ENCODE results near the gene TMEM33. TPM values are rescaled to one million over a fixed set of nuclear protein-coding genes. Genes with fewer than 3 reads are reported as not detected.

TMEM33 gene
- total RNA-seq, 2 experiments from 2014 or later: 53.3 to 55.9 TPM

DNA sequence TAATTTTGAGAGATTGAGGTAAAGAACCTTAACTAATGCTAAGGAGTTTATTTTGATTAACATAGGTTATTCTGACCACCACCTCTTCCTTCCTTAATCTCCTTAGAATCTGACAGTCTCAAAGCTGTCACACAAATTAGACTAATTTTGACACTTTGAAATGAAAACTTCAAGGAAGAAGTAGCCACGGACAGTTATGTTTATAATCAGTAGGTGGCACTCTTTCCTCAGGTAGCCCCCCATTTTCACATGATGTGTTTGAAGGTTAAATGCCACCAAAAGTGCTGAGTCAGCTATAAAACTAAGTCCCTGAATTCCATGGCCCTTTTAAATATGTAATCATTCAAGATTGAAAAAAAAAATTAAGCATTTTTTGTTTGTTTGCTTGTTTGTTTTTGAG lies 22.4 kb downstream of the TMEM33 start:
- ChIA-PET CTCF (interaction anchor here (0.7 to 0.8 kb wide), 7 partner anchors 10 to 1596 kb away, joined by 3 to 8 read pairs (median 3); no protein-coding TSS in a partner anchor), POLR2A (interaction anchor here (3.1 kb wide), 1 partner anchor 22 kb away, joined by 11 read pairs; the partner anchor contains the start of gene TMEM33)
- no peak overlapping the region for H3K27ac Mint-ChIP-seq
- H3K4me1 Mint-ChIP-seq: no peaks in the 10 kb centered on the region
- H3K9me3 Mint-ChIP-seq: no peaks in the 10 kb centered on the region
- no peak overlapping the region for H3K4me3 Mint-ChIP-seq
- no peak for DNase-seq
- peaks cover 22% of the 10 kb centered on the region for H3K36me3 Mint-ChIP-seq (ENCODE audit: low read depth)
- H3K27me3 Mint-ChIP-seq: no peaks in the 10 kb centered on the region

DNA sequence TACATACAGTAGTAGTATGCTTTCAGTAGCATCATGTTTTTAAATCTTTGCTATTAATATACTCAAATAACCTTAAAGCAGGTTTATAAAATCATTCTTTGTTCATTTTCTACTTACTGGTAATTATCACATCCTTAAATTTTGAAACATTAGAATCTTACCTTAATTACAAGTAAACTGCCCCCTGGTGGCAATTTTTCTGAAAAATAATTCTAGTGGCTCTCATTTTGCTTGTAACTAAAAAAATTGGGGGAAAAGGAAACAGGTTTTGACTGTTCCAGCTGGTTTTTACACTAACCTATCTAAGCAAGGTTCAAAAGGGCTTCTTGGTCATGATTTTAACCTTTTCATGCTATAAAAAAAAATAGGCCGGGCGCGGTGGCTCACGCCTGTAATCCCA lies 27.9 kb downstream of the TMEM33 start:
- H3K36me3 Mint-ChIP-seq (ENCODE audit: low read depth): peaks cover 2% of the 10 kb centered on the region
- CTCF ChIA-PET: interaction anchor here (1.0 to 1.4 kb wide), 7 partner anchors 10 to 122 kb away, joined by 3 to 7 read pairs (median 3); partner anchors contain the start of gene TMEM33
- H3K4me3 Mint-ChIP-seq: no peak overlapping the region
- no peaks in the 10 kb centered on the region for H3K27me3 Mint-ChIP-seq
- POLR2A ChIA-PET: no interaction called here
- DNase-seq: no peak
- H3K27ac Mint-ChIP-seq: no peak overlapping the region
- H3K4me1 Mint-ChIP-seq: no peaks in the 10 kb centered on the region
- peaks cover 3% of the 10 kb centered on the region for H3K9me3 Mint-ChIP-seq

DNA sequence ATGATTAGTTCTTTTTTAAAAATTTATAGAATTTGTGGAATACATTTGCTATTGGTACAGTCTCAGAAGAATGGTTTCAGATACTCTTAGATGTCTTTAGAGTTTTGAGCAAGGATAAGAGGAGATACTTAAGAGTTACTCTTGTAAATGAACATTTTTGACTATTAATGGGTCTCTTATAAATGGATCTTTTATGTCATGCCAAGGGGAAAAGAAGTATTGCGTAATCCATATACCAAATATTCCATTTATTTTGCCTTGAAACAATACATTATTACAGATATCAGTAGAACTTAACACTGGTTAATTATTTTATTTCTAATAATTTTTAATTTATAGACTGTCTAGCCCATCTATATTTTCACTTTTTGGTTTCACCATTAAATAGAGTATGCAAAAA lies 29.2 kb downstream of the TMEM33 start:
- ChIA-PET CTCF (interaction anchor here (0.7 to 1.2 kb wide), 5 partner anchors 11 to 29 kb away, joined by 3 to 7 read pairs (median 3); partner anchors contain the start of genes SLC30A9 and TMEM33), POLR2A (no interaction called here)
- peaks cover 5% of the 10 kb centered on the region for H3K36me3 Mint-ChIP-seq (ENCODE audit: low read depth)
- H3K4me3 Mint-ChIP-seq: no peak overlapping the region
- H3K9me3 Mint-ChIP-seq: peaks cover 5% of the 10 kb centered on the region
- H3K27ac Mint-ChIP-seq: no peak overlapping the region
- no peak for DNase-seq
- no peaks in the 10 kb centered on the region for H3K4me1 Mint-ChIP-seq
- H3K27me3 Mint-ChIP-seq: no peaks in the 10 kb centered on the region

DNA sequence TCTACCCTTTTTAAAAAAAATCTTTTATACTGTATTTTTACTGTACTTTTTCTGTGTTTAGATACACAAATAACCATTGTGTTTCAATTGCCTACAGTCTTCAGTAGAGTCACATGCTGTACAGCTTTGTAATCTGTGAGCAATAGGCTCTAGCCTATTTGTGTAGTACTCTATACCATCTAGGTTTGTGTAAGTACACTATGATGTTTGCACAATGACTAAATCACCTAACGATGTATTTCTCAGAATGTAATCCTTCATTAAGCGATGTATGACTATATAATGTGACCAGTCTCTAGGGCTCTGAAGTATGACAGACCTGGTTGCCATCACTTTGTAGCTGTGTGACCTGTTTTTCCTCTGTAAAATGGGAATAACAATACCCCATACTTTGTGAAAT lies 32.2 kb downstream of the TMEM33 start:
- CTCF ChIA-PET: interaction anchor here (0.6 to 1.1 kb wide), 3 partner anchors 9 to 31 kb away, joined by 3 read pairs; no protein-coding TSS in a partner anchor
- DNase-seq: no peak
- no peaks in the 10 kb centered on the region for H3K4me1 Mint-ChIP-seq
- H3K27me3 Mint-ChIP-seq: no peaks in the 10 kb centered on the region
- peaks cover 5% of the 10 kb centered on the region for H3K9me3 Mint-ChIP-seq
- H3K27ac Mint-ChIP-seq: no peak overlapping the region
- POLR2A ChIA-PET: interaction anchor here (2.0 kb wide), 1 partner anchor 23 kb away, joined by 9 read pairs; the partner anchor contains the start of gene SLC30A9
- peaks cover 3% of the 10 kb centered on the region for H3K36me3 Mint-ChIP-seq (ENCODE audit: low read depth)
- no peak overlapping the region for H3K4me3 Mint-ChIP-seq

- CTCF ChIA-PET: no interaction called here
- Mint-ChIP-seq H3K27me3 (no peaks in the 10 kb centered on the region), H3K36me3 (ENCODE audit: low read depth) (peaks cover 3% of the 10 kb centered on the region), H3K9me3 (peaks cover 5% of the 10 kb centered on the region), H3K27ac (no peak overlapping the region), H3K4me1 (no peaks in the 10 kb centered on the region), H3K4me3 (no peak overlapping the region)
- DNase-seq: no peak
- POLR2A ChIA-PET: no interaction called here
Measured at GRCh38 chr4:41969671-41970070, 34.4 kb downstream of the TMEM33 start.

GRCh38 chr4:41975341-41975740 lies 40.1 kb downstream of the TMEM33 start:
- no peaks in the 10 kb centered on the region for H3K9me3 Mint-ChIP-seq
- H3K27ac Mint-ChIP-seq: no peak overlapping the region
- H3K4me3 Mint-ChIP-seq: no peak overlapping the region
- ChIA-PET POLR2A (interaction anchor here (1.0 kb wide), 1 partner anchor 15 kb away, joined by 3 read pairs; the partner anchor contains the start of gene SLC30A9), CTCF (no interaction called here)
- H3K36me3 Mint-ChIP-seq (ENCODE audit: low read depth): no peaks in the 10 kb centered on the region
- no peaks in the 10 kb centered on the region for H3K27me3 Mint-ChIP-seq
- DNase-seq: no peak
- no peaks in the 10 kb centered on the region for H3K4me1 Mint-ChIP-seq

DNA sequence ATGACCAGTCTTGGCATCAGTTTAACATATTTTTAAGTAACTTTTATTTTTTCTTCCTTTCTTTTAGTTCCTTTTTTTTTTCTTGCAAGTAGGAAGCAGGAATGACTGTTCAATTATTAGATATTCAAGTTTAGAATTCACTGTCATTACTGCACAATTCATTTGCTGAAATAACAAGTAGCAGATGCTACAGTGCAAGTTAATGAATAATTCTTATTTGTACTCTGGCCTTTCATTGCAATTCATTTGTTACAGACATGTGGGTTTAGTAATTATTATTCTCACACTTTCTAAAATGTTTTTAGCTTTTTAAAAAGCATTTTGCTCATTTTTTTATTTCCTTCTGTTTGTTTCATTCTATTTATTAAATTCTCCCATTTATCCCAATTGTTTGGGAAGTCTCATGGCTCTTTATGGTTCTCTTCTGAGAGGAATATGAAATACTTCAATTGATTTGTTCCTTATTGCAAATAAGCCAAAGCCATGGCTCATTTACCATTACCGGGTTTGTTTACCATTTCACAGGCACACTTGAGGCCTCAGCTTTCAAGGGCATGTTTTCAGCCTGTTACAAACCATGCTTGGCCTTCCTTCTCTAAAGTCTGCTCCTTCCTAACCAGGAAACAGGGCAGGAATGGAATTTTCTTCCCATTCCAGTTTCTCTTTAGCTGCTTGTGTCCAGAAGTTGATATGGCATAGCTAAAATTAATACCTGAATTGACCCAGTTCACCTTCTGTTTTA lies 41.7 kb downstream of the TMEM33 start:
- H3K4me3 Mint-ChIP-seq: no peak overlapping the region

DNA sequence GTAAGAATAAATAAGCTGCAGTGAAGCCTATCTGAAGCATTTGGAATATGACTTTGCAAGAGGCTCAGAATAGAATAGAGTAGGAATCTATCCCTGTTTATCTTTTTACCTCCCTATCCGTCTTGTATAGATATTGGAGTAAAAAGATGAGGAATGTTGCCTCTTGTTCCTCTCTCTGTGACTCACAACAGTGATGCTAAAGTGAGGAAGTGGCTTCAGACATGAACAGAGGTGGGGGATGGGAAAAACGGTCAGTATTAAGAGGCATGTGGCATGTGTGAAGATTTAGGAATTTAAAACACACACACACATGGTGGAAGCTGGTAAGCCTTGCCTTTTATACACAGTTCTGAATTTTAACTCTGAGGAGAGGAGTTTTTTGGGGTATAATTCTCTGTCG lies 42.5 kb downstream of the TMEM33 start:
- Mint-ChIP-seq H3K27ac (no peak overlapping the region), H3K4me3 (no peak overlapping the region), H3K9me3 (no peaks in the 10 kb centered on the region), H3K4me1 (no peaks in the 10 kb centered on the region), H3K36me3 (ENCODE audit: low read depth) (no peaks in the 10 kb centered on the region), H3K27me3 (no peaks in the 10 kb centered on the region)
- POLR2A ChIA-PET: interaction anchor here (1.1 kb wide), 1 partner anchor 30 kb away, joined by 3 read pairs; no protein-coding TSS in a partner anchor
- no peak for DNase-seq
- CTCF ChIA-PET: no interaction called here

More for the DNA sequence above, 41.7 kb downstream of the TMEM33 start:
- Mint-ChIP-seq H3K36me3 (ENCODE audit: low read depth) (no peaks in the 10 kb centered on the region), H3K4me1 (no peaks in the 10 kb centered on the region), H3K27me3 (no peaks in the 10 kb centered on the region), H3K27ac (no peak overlapping the region), H3K9me3 (no peaks in the 10 kb centered on the region)
- POLR2A ChIA-PET: interaction anchor here (1.1 kb wide), 1 partner anchor 30 kb away, joined by 3 read pairs; no protein-coding TSS in a partner anchor
- no peak for DNase-seq
- CTCF ChIA-PET: no interaction called here

GRCh38 chr4:41981456-41981855 lies 46.2 kb downstream of the TMEM33 start, which contains the start of gene DCAF4L1:
Gene DCAF4L1 (plus strand): TSS chr4:41981756. CDS start chr4:41981793, 37 bp downstream.
- H3K4me3 Mint-ChIP-seq: no peak within 1 kb of the TSS
- H3K27me3 Mint-ChIP-seq: no peaks in the 10 kb centered on the region
- DNase-seq: no peak
- CTCF ChIA-PET: no interaction called here
- H3K36me3 Mint-ChIP-seq (ENCODE audit: low read depth): no peaks in the 10 kb centered on the region
- POLR2A ChIA-PET: interaction anchor here (1.9 kb wide), 1 partner anchor 8 kb away, joined by 5 read pairs; no protein-coding TSS in a partner anchor
- H3K4me1 Mint-ChIP-seq: peaks cover 5% of the 10 kb centered on the region
- H3K9me3 Mint-ChIP-seq: no peaks in the 10 kb centered on the region
- no peak within 1 kb of the TSS for H3K27ac Mint-ChIP-seq

GRCh38 chr4:41982716-41983115 lies 47.5 kb downstream of the TMEM33 start:
- no peaks in the 10 kb centered on the region for H3K9me3 Mint-ChIP-seq
- no peak for DNase-seq
- ChIA-PET CTCF (no interaction called here), POLR2A (interaction anchor here (1.9 kb wide), 1 partner anchor 7 kb away, joined by 5 read pairs; no protein-coding TSS in a partner anchor)
- H3K36me3 Mint-ChIP-seq (ENCODE audit: low read depth): no peaks in the 10 kb centered on the region
- H3K27me3 Mint-ChIP-seq: no peaks in the 10 kb centered on the region
- no peak overlapping the region for H3K4me3 Mint-ChIP-seq
- H3K27ac Mint-ChIP-seq: no peak overlapping the region
- peaks cover 5% of the 10 kb centered on the region for H3K4me1 Mint-ChIP-seq

DNA sequence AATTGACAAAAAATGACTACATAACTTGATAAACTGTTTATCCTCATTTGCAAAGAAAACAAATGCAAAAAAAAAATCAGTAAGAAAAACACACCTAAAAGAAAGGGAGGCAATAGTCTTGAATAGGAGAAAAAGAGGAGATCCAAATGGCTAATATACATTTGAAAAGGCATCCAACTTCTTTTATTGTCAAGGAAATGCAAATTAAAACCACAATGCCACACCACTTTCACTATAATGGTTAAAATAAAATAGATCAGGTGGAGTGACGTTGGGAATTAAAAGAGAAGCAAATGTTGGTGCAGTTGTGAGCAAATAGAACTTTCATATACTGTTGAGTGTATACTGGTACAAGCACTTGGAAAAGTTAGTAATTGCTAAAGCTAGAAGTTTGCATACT lies 49.9 kb downstream of the TMEM33 start:
- H3K4me1 Mint-ChIP-seq: peaks cover 16% of the 10 kb centered on the region
- ChIA-PET CTCF (no interaction called here), POLR2A (no interaction called here)
- H3K4me3 Mint-ChIP-seq: no peak overlapping the region
- no peak overlapping the region for H3K27ac Mint-ChIP-seq
- H3K36me3 Mint-ChIP-seq (ENCODE audit: low read depth): no peaks in the 10 kb centered on the region
- DNase-seq: no peak
- H3K9me3 Mint-ChIP-seq: no peaks in the 10 kb centered on the region
- no peaks in the 10 kb centered on the region for H3K27me3 Mint-ChIP-seq

DNA sequence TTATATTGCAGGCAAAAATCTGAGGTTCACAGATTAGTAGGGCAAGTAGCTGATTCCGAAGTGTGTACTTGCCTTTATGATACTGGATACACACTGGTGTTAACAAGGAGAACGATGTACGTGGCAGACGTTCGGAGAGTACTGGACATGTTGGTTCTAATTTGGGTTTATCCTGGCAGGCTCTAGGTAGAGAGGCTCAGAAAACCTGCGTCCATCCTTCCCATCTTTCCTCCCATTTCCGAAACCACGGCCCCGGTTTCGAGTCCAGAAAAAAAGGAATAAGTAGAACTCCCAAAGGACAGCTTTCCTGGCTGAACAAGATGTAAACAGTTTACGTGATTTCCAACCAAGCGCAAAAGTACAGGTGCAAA lies 54.8 kb downstream of the TMEM33 start:
- Mint-ChIP-seq H3K4me1 (peaks cover 31% of the 10 kb centered on the region), H3K4me3 (peak overlapping the region; percentile 98), H3K27me3 (no peaks in the 10 kb centered on the region), H3K9me3 (no peaks in the 10 kb centered on the region), H3K27ac (peak overlapping the region; percentile 88), H3K36me3 (ENCODE audit: low read depth) (peaks cover 5% of the 10 kb centered on the region)
- ChIA-PET CTCF (interaction anchor here (0.7 to 1.3 kb wide), 4 partner anchors 11 to 530 kb away, joined by 3 to 4 read pairs (median 3); no protein-coding TSS in a partner anchor), POLR2A (interaction anchor here (1.0 to 2.5 kb wide), 6 partner anchors 8 to 668 kb away, joined by 3 to 12 read pairs (median 5); partner anchors contain the start of genes ATP8A1, DCAF4L1 and TMEM33)
- no peak for DNase-seq

GRCh38 chr4:41990365-41991111 lies 55.3 kb downstream of the TMEM33 start, which contains the start of gene SLC30A9:
Gene SLC30A9 (plus strand): TSS chr4:41990530. CDS start chr4:41990652, 122 bp downstream.
- H3K4me1 Mint-ChIP-seq: peaks cover 31% of the 10 kb centered on the region
- H3K27ac Mint-ChIP-seq: peak within 1 kb of the TSS; percentile 88
- DNase-seq: peak; percentile 94
- H3K27me3 Mint-ChIP-seq: no peaks in the 10 kb centered on the region
- H3K36me3 Mint-ChIP-seq (ENCODE audit: low read depth): peaks cover 5% of the 10 kb centered on the region
- ChIA-PET POLR2A (interaction anchor here (1.0 to 2.5 kb wide), 7 partner anchors 10 to 667 kb away, joined by 3 to 12 read pairs (median 5); partner anchors contain the start of genes ATP8A1 and TMEM33), CTCF (interaction anchor here (0.7 to 1.3 kb wide), 4 partner anchors 10 to 529 kb away, joined by 3 to 4 read pairs (median 3); no protein-coding TSS in a partner anchor)
- H3K4me3 Mint-ChIP-seq: peak within 1 kb of the TSS; percentile 98
- H3K9me3 Mint-ChIP-seq: no peaks in the 10 kb centered on the region

All from activated CD4-positive, alpha-beta memory T cell treated with anti-CD3 and anti-CD28 coated beads, Interleukin-2, amount 10 ng/mL, durations not matched to agents 7 days and 5 days (primary cell).